ENCODE measurements around the gene WT1.

DNA sequence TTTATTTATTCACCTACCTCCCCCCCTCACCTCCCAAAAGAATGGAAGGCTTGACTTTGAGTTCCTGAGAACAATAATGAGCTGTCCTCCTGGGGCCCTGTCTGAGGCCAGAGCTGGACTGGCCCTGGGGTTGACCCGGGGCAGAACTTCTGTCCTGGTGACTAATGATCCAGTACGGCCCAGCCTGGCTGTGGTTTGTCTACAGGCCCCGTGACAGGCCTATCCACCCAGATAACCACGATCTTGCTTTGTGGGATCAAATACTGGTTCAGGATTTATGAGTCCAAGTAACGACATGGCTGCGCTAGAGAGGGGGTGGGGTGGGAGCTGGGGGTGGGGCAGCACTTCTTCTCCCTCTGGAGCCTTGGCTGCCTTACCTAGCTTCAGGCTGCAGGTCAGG lies 81.5 kb downstream of the WT1 start:
- TF ChIP-seq EZH2 (IDR thresholded peaks at IDR 0.05) (no peak), POLR2AphosphoS5 (IDR thresholded peaks at IDR 0.05; ENCODE audit: borderline replicate concordance, low read depth, low read length) (no peak), FOXP2 (optimal IDR thresholded peaks at IDR 0.05; ENCODE audit: control extremely low read depth, extremely low read length, insufficient read depth) (no peak)
